ENCODE data around the gene RUFY4.
"Not testable (repeated sequence)": the region's sequence is repeated elsewhere in the genome, so short reads cannot be mapped to it uniquely, and the experiment has no call there.

The RUFY4 gene

DNA sequence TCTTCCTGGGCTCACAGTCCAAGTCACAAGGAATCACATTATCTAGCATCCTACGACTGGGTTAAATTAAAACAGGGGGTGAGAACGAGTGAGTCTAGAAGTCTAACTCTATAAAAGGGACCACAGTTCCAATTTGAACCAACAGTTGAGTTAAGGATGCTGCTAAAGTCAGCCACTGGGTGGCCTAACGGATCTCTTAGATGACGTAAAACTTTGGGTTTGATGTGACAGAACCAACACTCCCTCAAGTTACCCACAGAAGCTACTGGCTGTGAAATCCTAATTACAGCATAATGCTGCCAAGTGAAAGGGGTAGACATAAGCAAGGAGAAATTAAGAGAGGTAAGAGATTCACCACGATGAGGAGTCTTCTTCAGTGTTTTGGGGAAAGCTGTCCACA, 32.7 kb upstream of the RUFY4 start:
- TF ChIP-seq, protein P1, sequence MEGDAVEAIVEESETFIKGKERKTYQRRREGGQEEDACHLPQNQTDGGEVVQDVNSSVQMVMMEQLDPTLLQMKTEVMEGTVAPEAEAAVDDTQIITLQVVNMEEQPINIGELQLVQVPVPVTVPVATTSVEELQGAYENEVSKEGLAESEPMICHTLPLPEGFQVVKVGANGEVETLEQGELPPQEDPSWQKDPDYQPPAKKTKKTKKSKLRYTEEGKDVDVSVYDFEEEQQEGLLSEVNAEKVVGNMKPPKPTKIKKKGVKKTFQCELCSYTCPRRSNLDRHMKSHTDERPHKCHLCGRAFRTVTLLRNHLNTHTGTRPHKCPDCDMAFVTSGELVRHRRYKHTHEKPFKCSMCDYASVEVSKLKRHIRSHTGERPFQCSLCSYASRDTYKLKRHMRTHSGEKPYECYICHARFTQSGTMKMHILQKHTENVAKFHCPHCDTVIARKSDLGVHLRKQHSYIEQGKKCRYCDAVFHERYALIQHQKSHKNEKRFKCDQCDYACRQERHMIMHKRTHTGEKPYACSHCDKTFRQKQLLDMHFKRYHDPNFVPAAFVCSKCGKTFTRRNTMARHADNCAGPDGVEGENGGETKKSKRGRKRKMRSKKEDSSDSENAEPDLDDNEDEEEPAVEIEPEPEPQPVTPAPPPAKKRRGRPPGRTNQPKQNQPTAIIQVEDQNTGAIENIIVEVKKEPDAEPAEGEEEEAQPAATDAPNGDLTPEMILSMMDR (IDR thresholded peaks at IDR 0.05; ENCODE audit: low read depth, low read length, missing control alignments), result peak; percentile 44
- DNase-seq (ENCODE audit: low read depth), result no peak
- no peak overlapping the region for H3K4me3 ChIP-seq (ENCODE audit: low read depth, low read length)

DNA sequence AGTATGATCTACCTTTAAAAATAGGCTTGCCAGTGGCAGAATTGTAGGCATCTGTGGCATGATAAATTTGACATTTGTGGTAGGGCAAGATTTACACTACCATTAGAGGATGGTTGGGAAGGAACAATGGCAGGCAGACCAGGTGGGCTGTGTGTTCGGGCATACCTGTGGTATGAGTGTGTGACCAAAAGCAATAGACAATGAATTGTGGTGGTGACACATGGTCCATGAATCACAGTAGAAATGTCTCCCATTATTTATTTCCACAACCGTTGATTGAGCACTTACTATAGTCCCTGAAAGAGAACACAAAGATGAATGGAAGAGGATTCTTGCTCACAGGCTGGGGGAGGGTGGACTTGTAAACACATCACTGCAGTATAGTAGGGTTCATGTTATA, 29.9 kb upstream of the RUFY4 start:
- TF ChIP-seq, protein P1 (IDR thresholded peaks at IDR 0.05; ENCODE audit: low read depth, low read length, missing control alignments), result no peak
- no peak overlapping the region for H3K4me3 ChIP-seq (ENCODE audit: low read depth, low read length)
- DNase-seq (ENCODE audit: low read depth), result no peak

DNA sequence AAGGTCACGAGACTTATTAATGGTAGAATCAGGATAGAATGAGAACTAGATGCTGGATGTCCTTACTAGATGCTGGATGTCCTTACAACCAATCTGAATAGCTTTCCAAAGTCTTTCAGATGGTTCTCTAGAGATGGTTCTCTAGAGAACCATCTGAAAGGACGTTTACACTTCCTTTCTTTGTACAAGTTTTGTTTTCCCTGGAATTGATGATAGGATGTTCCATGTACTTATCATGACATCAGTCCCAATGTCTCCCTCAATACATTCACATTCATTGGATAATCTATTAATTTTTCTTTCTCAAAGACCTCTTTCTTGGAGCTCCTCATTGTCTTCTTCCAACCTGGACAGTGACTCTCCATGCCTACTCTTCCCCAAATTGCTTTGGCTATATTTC, 28.2 kb upstream of the RUFY4 start:
- H3K4me3 ChIP-seq (ENCODE audit: low read depth, low read length), result no peak overlapping the region
- no peak for DNase-seq (ENCODE audit: low read depth)
- TF ChIP-seq, protein P1 (IDR thresholded peaks at IDR 0.05; ENCODE audit: low read depth, low read length, missing control alignments), result no peak

GRCh38 chr2:218041302-218042168, 27.5 kb upstream of the RUFY4 start:
- TF ChIP-seq, protein P1 (IDR thresholded peaks at IDR 0.05; ENCODE audit: low read depth, low read length, missing control alignments), result no peak
- DNase-seq (ENCODE audit: low read depth), result no peak
- H3K4me3 ChIP-seq (ENCODE audit: low read depth, low read length), result no peak overlapping the region

DNA sequence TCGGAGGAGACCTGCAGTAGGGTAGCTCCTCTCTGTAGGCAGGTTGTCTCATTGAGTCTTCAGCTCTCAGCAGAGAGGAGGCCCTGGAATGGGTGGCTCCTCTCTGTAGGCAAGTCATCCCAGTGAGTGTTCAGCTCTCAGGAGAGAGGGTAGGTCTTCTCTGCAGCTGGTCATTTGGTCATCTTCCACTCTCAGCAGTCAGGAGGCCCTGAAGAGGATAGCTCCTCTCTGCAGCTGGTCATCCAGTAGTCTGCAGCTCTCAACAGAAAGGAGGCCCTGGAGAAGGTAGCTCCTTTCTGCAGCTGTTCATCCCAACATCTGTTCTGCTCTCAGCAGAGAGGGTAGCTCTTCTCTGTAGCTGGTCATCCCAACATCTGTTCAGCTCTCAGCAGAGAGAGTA, 26.0 kb upstream of the RUFY4 start:
- DNase-seq (ENCODE audit: low read depth), result no peak
- H3K4me3 ChIP-seq (ENCODE audit: low read depth, low read length), result no peak overlapping the region
- TF ChIP-seq, protein P1 (IDR thresholded peaks at IDR 0.05; ENCODE audit: low read depth, low read length, missing control alignments), result no peak

- TF ChIP-seq, protein P1 (IDR thresholded peaks at IDR 0.05; ENCODE audit: low read depth, low read length, missing control alignments), result no peak
- no peak for DNase-seq (ENCODE audit: low read depth)
- H3K4me3 ChIP-seq (ENCODE audit: low read depth, low read length), result no peak overlapping the region
Observed at GRCh38 chr2:218043701-218044109, 25.3 kb upstream of the RUFY4 start.

DNA sequence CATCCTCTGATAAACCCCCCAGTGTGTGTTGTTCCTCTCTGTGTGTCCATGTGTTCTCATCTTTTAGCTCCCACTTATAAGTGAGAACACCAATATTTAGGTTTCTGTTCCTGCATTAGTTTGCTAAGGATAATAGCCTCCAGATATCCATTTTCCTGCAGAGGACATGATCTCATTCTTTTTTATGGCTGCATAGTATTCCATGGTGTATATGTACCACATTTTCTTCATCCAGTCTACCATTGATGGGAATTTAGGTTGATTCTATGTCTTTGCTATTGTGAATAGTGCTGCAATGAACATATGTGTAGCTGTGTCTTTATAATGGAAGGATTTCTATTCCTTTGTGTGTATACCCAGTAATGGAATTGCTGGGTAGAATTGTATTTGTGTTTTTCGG, 24.5 kb upstream of the RUFY4 start:
- H3K4me3 ChIP-seq (ENCODE audit: low read depth, low read length); DNase-seq (ENCODE audit: low read depth): not testable (repeated sequence)
